Activated CD8-positive, alpha-beta T cell treated with anti-CD3 and anti-CD28 coated beads for 36 hours (primary cell): ENCODE results near the gene MEP1A. TPM values are rescaled to one million over a fixed set of nuclear protein-coding genes. Genes with fewer than 3 reads are reported as not detected.

ENCODE experiments used
- ATAC-seq: fragments of 200-7000 bp; cut with Tn5 transposase; one replicate; pipeline ENCODE4 v1.10.0; 2021; ENCODE audit warnings: mild to moderate bottlenecking, moderate library complexity
- CTCF ChIA-PET: fragments of 350-600 bp; sonication (Branson Sonifier 250); formaldehyde crosslinking; loops from one replicate; lab custom pipeline; 2021; ENCODE audit warnings: antibody characterized with exemption; lab: Charles Lee
- POLR2A ChIA-PET: fragments of 350-600 bp; sonication (Branson Sonifier 250); formaldehyde crosslinking; loops from one replicate; lab custom pipeline; 2021; ENCODE audit warnings: antibody characterized with exemption; lab: Charles Lee
- DNase-seq: peaks from one replicate; pipeline ENCODE4 v3.0.0-alpha.2; 2020
- H3K27ac Mint-ChIP-seq: one replicate; pipeline ENCODE4 v1.8.0; 2021; ENCODE audit warnings: mild to moderate bottlenecking, mixed read lengths
- H3K27me3 Mint-ChIP-seq: one replicate; pipeline ENCODE4 v1.8.0; 2021; ENCODE audit warnings: mixed read lengths
- H3K36me3 Mint-ChIP-seq: one replicate; pipeline ENCODE4 v1.8.0; 2021; ENCODE audit warnings: low read depth, mixed read lengths
- H3K4me1 Mint-ChIP-seq: one replicate; pipeline ENCODE4 v1.8.0; 2021; ENCODE audit warnings: low read depth, mixed read lengths
- H3K4me3 Mint-ChIP-seq: one replicate; pipeline ENCODE4 v1.8.0; 2021; ENCODE audit warnings: mild to moderate bottlenecking, moderate library complexity, mixed read lengths
- H3K9me3 Mint-ChIP-seq: one replicate; pipeline ENCODE4 v1.8.0; 2021; ENCODE audit warnings: mixed read lengths
- intact Hi-C: fragments of 100-400 bp; cut with micrococcal nuclease; formaldehyde crosslinking; loops from one replicate; pipeline ENCODE4 v1.10.0; 2022
- total RNA-seq, 2 experiments: library from RNA; stranded (reverse); gene quantifications; one replicate each; pipeline ENCODE4 v1.2.3, GENCODE V29; 2021
- TF ChIP-seq, protein P1 (sequence below): fragments of 200-600 bp; IDR thresholded peaks from one replicate; pipeline ENCODE4 v1.8.0; 2022; ENCODE audit warnings: antibody characterized with exemption, mild to moderate bottlenecking

The MEP1A gene
- total RNA-seq, 2 experiments from 2014 or later: not detected

DNA sequence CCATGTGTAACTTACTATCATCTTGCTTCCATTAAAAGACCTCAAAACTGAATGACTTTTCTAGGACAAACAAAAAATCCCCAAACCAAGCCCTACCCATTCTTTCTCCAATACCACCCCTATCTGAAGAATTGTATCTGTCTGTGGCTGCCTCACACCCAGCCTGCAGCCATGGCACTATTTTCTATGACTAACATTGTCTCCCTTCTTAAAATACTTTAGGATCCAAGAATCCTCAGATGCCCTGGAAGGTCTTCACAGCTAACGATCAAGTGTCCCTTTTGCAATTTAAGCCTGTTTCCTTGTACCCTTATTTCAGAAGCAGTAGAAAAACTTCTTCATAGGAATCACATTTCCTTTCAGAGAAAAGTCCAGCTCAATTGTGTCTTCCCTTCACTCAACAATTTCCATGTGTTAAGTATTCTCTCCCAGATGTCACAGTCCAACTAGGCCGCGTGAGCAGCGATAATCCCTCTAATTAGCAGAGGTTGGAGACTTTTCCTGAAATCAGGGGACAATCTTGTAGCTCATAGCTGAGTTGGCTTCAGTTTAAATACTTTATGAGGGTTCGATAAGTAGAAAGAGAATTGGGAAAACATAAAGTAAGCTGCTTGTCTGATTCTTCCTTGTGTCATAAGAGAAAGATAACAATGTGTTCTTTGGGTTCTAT lies 5.2 kb upstream of the MEP1A start:
- ChIA-PET CTCF (interaction anchor here (1.2 to 1.3 kb wide), 2 partner anchors 11 to 60 kb away, joined by 3 read pairs; no protein-coding TSS in a partner anchor), POLR2A (no interaction called here)
- Mint-ChIP-seq H3K4me3 (no peak overlapping the region), H3K36me3 (no peaks in the 10 kb centered on the region), H3K4me1 (no peaks in the 10 kb centered on the region), H3K27me3 (no peaks in the 10 kb centered on the region), H3K27ac (no peak overlapping the region), H3K9me3 (no peaks in the 10 kb centered on the region)
- TF ChIP-seq, protein P1, sequence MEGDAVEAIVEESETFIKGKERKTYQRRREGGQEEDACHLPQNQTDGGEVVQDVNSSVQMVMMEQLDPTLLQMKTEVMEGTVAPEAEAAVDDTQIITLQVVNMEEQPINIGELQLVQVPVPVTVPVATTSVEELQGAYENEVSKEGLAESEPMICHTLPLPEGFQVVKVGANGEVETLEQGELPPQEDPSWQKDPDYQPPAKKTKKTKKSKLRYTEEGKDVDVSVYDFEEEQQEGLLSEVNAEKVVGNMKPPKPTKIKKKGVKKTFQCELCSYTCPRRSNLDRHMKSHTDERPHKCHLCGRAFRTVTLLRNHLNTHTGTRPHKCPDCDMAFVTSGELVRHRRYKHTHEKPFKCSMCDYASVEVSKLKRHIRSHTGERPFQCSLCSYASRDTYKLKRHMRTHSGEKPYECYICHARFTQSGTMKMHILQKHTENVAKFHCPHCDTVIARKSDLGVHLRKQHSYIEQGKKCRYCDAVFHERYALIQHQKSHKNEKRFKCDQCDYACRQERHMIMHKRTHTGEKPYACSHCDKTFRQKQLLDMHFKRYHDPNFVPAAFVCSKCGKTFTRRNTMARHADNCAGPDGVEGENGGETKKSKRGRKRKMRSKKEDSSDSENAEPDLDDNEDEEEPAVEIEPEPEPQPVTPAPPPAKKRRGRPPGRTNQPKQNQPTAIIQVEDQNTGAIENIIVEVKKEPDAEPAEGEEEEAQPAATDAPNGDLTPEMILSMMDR: no peak
- no peak for DNase-seq
- no peak for ATAC-seq
- intact Hi-C loops: no loop called here

DNA sequence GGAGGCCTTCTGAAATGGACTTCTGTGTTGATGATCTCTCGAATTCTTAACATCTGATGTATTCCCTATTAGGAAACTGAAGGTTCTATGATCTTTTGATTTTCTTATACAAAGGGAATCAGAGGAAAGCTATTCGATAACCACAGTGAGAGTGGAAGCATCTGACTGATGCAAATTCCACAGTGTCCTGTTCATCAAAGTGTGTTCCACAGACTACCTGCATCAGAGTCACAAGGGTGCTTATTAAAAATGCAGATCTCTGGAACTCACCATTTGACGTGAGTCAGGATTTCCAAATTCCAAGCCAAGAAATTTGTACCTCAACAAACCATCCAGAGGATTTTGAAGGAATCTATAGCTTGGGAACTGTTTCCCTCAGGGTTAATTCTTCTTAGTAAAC lies 4.4 kb upstream of the MEP1A start:
- Mint-ChIP-seq H3K4me1 (no peaks in the 10 kb centered on the region), H3K4me3 (no peak overlapping the region), H3K27me3 (no peaks in the 10 kb centered on the region), H3K27ac (no peak overlapping the region), H3K36me3 (no peaks in the 10 kb centered on the region), H3K9me3 (no peaks in the 10 kb centered on the region)
- TF ChIP-seq, protein P1: no peak
- no peak for DNase-seq
- ChIA-PET POLR2A (no interaction called here), CTCF (interaction anchor here (1.2 kb wide), 1 partner anchor 11 kb away, joined by 3 read pairs; no protein-coding TSS in a partner anchor)
- no peak for ATAC-seq
- intact Hi-C loops: no loop called here

- ChIA-PET POLR2A (no interaction called here), CTCF (no interaction called here)
- H3K27ac Mint-ChIP-seq: no peak overlapping the region
- DNase-seq (no peak), ATAC-seq (no peak)
- H3K27me3 Mint-ChIP-seq: peaks cover 1% of the 10 kb centered on the region
- TF ChIP-seq, protein P1: no peak
- intact Hi-C loops: no loop called here
- H3K36me3 Mint-ChIP-seq: no peaks in the 10 kb centered on the region
- no peaks in the 10 kb centered on the region for H3K9me3 Mint-ChIP-seq
- no peaks in the 10 kb centered on the region for H3K4me1 Mint-ChIP-seq
- H3K4me3 Mint-ChIP-seq: no peak overlapping the region
Observed at GRCh38 chr6:46789434-46790354, 3.5 kb upstream of the MEP1A start.

DNA sequence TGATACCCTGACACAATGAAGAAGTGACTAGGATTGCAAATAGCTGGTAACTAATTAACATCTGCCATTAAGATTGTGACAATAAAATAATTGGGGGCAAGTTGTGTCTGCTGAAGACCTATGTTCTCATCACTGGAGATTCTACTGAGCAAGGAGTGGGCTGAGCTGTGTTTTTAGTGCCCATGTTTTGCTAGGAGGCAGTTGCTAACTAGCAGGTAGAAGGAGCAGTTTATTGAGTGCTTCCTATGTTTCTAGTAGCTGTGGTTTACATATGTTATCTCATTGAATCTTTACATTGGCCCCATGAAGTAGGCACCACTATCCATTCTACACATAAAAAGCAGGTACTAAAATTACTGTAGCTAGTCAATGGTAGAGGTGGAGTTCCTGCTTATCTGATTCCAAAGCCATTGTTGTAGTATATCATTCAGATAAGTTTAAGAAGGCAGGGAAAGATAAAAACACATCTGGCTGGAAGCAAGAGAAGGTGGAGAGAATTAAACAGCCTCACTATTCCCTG lies 2.8 kb upstream of the MEP1A start:
- Mint-ChIP-seq H3K27ac (no peak overlapping the region), H3K9me3 (no peaks in the 10 kb centered on the region), H3K27me3 (peaks cover 1% of the 10 kb centered on the region), H3K4me3 (no peak overlapping the region), H3K36me3 (no peaks in the 10 kb centered on the region), H3K4me1 (no peaks in the 10 kb centered on the region)
- TF ChIP-seq, protein P1: no peak
- POLR2A ChIA-PET: no interaction called here
- ATAC-seq (no peak), DNase-seq (no peak)
- intact Hi-C loops: no loop called here
- CTCF ChIA-PET: no interaction called here
